ENCODE results near the gene IL17C. TPM values are rescaled to one million over a fixed set of nuclear protein-coding genes. Genes with fewer than 3 reads are reported as not detected.

Gene IL17C
- polyA plus RNA-seq, 2 of the 4 experiments (the other 2 are of a cell fraction): not detected

- CTCF ChIA-PET: no interaction called here
- no peak overlapping the region for H3K4me3 ChIP-seq
- TF ChIP-seq, protein P1, sequence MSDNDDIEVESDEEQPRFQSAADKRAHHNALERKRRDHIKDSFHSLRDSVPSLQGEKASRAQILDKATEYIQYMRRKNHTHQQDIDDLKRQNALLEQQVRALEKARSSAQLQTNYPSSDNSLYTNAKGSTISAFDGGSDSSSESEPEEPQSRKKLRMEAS (IDR thresholded peaks at IDR 0.05): no peak
- no peak for TF ChIP-seq HOXB13 (CRISPR knock-in tag; IDR thresholded peaks at IDR 0.05; ENCODE audit: low read depth)
- no peak for TF ChIP-seq RAD21 (conservative IDR thresholded peaks at IDR 0.05 in 1 of 2, IDR thresholded peaks at IDR 0.05 in 1 of 2)
- H3K27ac ChIP-seq: no peak overlapping the region
- no peak overlapping the region for H3K4me2 ChIP-seq
- POLR2A ChIA-PET: interaction anchor here (0.7 kb wide), 1 partner anchor 26 kb away, joined by 5 read pairs; no protein-coding TSS in a partner anchor
- ATAC-seq: no peak
- no peak for DNase-seq (ENCODE audit: low read depth in 1 of 2, low spot score in 1 of 2)
- no peaks in the 10 kb centered on the region for H3K9me3 ChIP-seq
- H3K4me1 ChIP-seq: no peaks in the 10 kb centered on the region
- 93% methylated on average over 10 of the region's 10 CpGs for WGBS (ENCODE audit: missing lambda C conversion rate)
- no peak for FAIRE-seq
These were observed 42.5 kb upstream of the IL17C start for GRCh38 chr16:88595921-88596320.

- Histone ChIP-seq H3K4me2 (no peak overlapping the region), H3K4me1 (no peaks in the 10 kb centered on the region), H3K9me3 (no peaks in the 10 kb centered on the region), H3K4me3 (no peak overlapping the region), H3K27ac (no peak overlapping the region)
- POLR2A ChIA-PET: interaction anchor here (0.7 kb wide), 1 partner anchor 27 kb away, joined by 5 read pairs; no protein-coding TSS in a partner anchor
- FAIRE-seq (no peak), ATAC-seq (no peak), DNase-seq (ENCODE audit: low read depth in 1 of 2, low spot score in 1 of 2) (no peak)
- no peak for TF ChIP-seq CBX2 (IDR thresholded peaks at IDR 0.05; ENCODE audit: borderline replicate concordance, low read depth)
- TF ChIP-seq, protein P1 (IDR thresholded peaks at IDR 0.05): no peak
- TF ChIP-seq CEBPB (IDR thresholded peaks at IDR 0.05): peak in 1 of 2 experiments; percentile 12; a peak in 1 of 4 replicates
- no peak for TF ChIP-seq POLR2AphosphoS2 (conservative IDR thresholded peaks at IDR 0.05; ENCODE audit: low read length)
- CTCF ChIA-PET: no interaction called here
- 92% methylated on average over 3 of the region's 3 CpGs for WGBS (ENCODE audit: missing lambda C conversion rate)
These were observed 41.9 kb upstream of the IL17C start for GRCh38 chr16:88596483-88596882.

GRCh38 chr16:88597856-88598491 is 40.4 kb upstream of the IL17C start:
- H3K4me2 ChIP-seq: no peak overlapping the region
- ChIA-PET CTCF (interaction anchor here (0.6 kb wide), 1 partner anchor 92 kb away, joined by 3 read pairs; no protein-coding TSS in a partner anchor), POLR2A (no interaction called here)
- H3K9me3 ChIP-seq: no peaks in the 10 kb centered on the region
- no peaks in the 10 kb centered on the region for H3K4me1 ChIP-seq
- no peak for FAIRE-seq
- no peak for ATAC-seq
- H3K27ac ChIP-seq: no peak overlapping the region
- TF ChIP-seq ZSCAN20 (CRISPR knock-in tag; IDR thresholded peaks at IDR 0.05) (no peak), ZC3H11A (IDR thresholded peaks at IDR 0.05) (no peak), KDM5A (IDR thresholded peaks at IDR 0.05) (no peak), RCOR1 (IDR thresholded peaks at IDR 0.05; ENCODE audit: low read depth, low read length) (no peak)
- TF ChIP-seq, protein P2, sequence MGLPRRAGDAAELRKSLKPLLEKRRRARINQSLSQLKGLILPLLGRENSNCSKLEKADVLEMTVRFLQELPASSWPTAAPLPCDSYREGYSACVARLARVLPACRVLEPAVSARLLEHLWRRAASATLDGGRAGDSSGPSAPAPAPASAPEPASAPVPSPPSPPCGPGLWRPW (IDR thresholded peaks at IDR 0.05): no peak
- H3K4me3 ChIP-seq: no peak overlapping the region
- no peak for DNase-seq (ENCODE audit: low read depth in 1 of 2, low spot score in 1 of 2)
- 85% methylated on average over 21 of the region's 21 CpGs for WGBS (ENCODE audit: missing lambda C conversion rate)

DNA sequence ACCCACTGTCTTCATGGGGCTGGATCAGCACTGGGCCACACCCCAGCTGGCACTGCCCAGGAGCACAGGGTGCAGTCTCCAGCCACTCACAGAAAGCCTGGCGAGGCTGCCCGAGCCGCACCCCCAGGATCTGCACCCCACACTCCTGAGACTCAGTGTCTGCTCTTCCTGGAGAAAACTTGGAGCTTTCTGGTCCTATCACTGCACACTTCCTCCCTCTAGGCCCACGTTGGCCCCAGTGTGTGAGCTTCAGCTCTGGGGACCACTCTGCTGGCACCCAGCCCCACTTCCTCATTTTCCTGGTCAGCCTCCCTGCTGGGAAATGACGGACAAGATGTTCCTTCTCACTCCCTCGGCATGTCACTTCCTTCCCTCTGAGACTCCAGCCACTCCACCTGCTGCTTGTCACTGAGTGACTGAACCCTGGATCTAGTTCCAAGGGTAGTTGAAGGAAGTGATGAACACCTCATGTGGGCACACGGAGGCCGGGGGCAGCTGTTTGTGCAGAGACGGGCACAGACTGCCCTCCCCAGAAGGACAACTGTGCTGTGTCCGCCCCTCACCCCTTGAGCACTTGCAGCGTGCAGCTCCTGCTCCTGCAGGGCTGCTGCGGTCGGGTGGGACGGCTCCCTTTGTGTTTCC is 39.2 kb upstream of the IL17C start:
- FAIRE-seq: no peak
- no peak; a peak in 3 of 6 replicates for ATAC-seq
- WGBS (ENCODE audit: missing lambda C conversion rate): 94% methylated on average over 12 of the region's 14 CpGs
- Histone ChIP-seq H3K4me1 (no peaks in the 10 kb centered on the region), H3K27ac (no peak overlapping the region), H3K9me3 (no peaks in the 10 kb centered on the region), H3K4me3 (no peak overlapping the region), H3K4me2 (no peak overlapping the region)
- ChIA-PET CTCF (interaction anchor here (0.7 to 1.1 kb wide), 2 partner anchors 13 to 727 kb away, joined by 3 to 4 read pairs; no protein-coding TSS in a partner anchor), POLR2A (no interaction called here)
- TF ChIP-seq RFX5 (IDR thresholded peaks at IDR 0.05) (no peak), RARB (CRISPR knock-in tag; IDR thresholded peaks at IDR 0.05) (no peak), POLR2AphosphoS2 (conservative IDR thresholded peaks at IDR 0.05; ENCODE audit: low read length) (no peak), NPAS2 (CRISPR knock-in tag; IDR thresholded peaks at IDR 0.05; ENCODE audit: borderline replicate concordance) (no peak), POLR2A (IDR thresholded peaks at IDR 0.05; ENCODE audit: low read length) (no peak), NFE2L2 (conservative IDR thresholded peaks at IDR 0.05; ENCODE audit: low read length) (no peak), EHMT2 (IDR thresholded peaks at IDR 0.05; ENCODE audit: low read depth) (no peak), CBX2 (IDR thresholded peaks at IDR 0.05; ENCODE audit: borderline replicate concordance, low read depth) (no peak), KDM1A (IDR thresholded peaks at IDR 0.05; ENCODE audit: low read depth) (no peak), SREBF2 (IDR thresholded peaks at IDR 0.05) (no peak), FOSB (CRISPR knock-in tag; IDR thresholded peaks at IDR 0.05) (no peak)
- TF ChIP-seq, protein P3, sequence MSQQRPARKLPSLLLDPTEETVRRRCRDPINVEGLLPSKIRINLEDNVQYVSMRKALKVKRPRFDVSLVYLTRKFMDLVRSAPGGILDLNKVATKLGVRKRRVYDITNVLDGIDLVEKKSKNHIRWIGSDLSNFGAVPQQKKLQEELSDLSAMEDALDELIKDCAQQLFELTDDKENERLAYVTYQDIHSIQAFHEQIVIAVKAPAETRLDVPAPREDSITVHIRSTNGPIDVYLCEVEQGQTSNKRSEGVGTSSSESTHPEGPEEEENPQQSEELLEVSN (IDR thresholded peaks at IDR 0.05; ENCODE audit: borderline replicate concordance, low read depth): no peak
- no peak for DNase-seq (ENCODE audit: low read depth in 1 of 2, low spot score in 1 of 2)

Measured in A549 (cell line).